Natural killer cell (primary cell): ENCODE data around the gene IL1RAPL1. TPM values are rescaled to one million over a fixed set of nuclear protein-coding genes. Genes with fewer than 3 reads are reported as not detected.

Experiments
- ATAC-seq, 3 donors: fragments of 150-1000 bp in 2 of 3; fragments of 200-7000 bp in 1 of 3; cut with Tn5 transposase; 1 replicate in 1 of 3; 2 replicates in 2 of 3; pipeline ENCODE4 v1.10.0; 2021; ENCODE audit warnings: mild to moderate bottlenecking in 2 of 3, moderate library complexity in 2 of 3
- DNase-seq, 2 donors: peaks; one replicate each; pipeline versions ENCODE4 v3.0.0 to v3.0.0-alpha.2; 2013 to 2021; ENCODE audit warnings: mixed read lengths in 1 of 2
- H3K27ac ChIP-seq: one replicate; pipeline ENCODE4 v1.5.1; 2013; ENCODE audit warnings: mild to moderate bottlenecking, low read length
- H3K27me3 ChIP-seq: one replicate; pipeline ENCODE4 v1.6.1; 2013; ENCODE audit warnings: low read length; ENCODE audit not compliant: control insufficient read depth, insufficient read depth
- H3K36me3 ChIP-seq: one replicate; pipeline ENCODE4 v1.6.1; 2013; ENCODE audit warnings: low read length; ENCODE audit not compliant: control insufficient read depth, insufficient read depth
- H3K4me1 ChIP-seq: one replicate; pipeline ENCODE4 v1.6.1; 2013; ENCODE audit warnings: low read length; ENCODE audit not compliant: control insufficient read depth, insufficient read depth
- H3K4me3 ChIP-seq: one replicate; pipeline ENCODE4 v1.5.1; 2013; ENCODE audit warnings: low read length
- H3K9me3 ChIP-seq: one replicate; pipeline ENCODE4 v1.6.1; 2013; ENCODE audit warnings: low read length; ENCODE audit not compliant: control insufficient read depth, insufficient read depth
- H3K27ac Mint-ChIP-seq, 2 donors: one replicate each; pipeline ENCODE4 v1.8.0; 2022; ENCODE audit warnings: mild to moderate bottlenecking in 2 of 2, mixed read lengths in 2 of 2, moderate library complexity in 1 of 2
- H3K27me3 Mint-ChIP-seq, 2 donors: one replicate each; pipeline ENCODE4 v1.8.0; 2022; ENCODE audit warnings: low read depth in 2 of 2, mixed read lengths in 2 of 2
- H3K36me3 Mint-ChIP-seq: one replicate; pipeline ENCODE4 v1.8.0; 2022; ENCODE audit warnings: mixed read lengths
- H3K4me1 Mint-ChIP-seq, 2 donors: one replicate each; pipeline ENCODE4 v1.8.0; 2022; ENCODE audit warnings: mixed read lengths in 2 of 2
- H3K4me3 Mint-ChIP-seq: one replicate; pipeline ENCODE4 v1.8.0; 2022; ENCODE audit warnings: mild to moderate bottlenecking, moderate library complexity, mixed read lengths
- H3K9me3 Mint-ChIP-seq, 2 donors: one replicate each; pipeline ENCODE4 v1.8.0; 2022; ENCODE audit warnings: mixed read lengths in 2 of 2
- CTCF ChIP-seq: fragments of 200-600 bp; IDR thresholded peaks from one replicate; pipeline ENCODE4 v1.8.0; 2022; ENCODE audit warnings: antibody characterized with exemption
- WGBS: methylation state at CpG from one replicate; pipeline ENCODE4 v1.1.7; 2013; ENCODE audit warnings: missing lambda C conversion rate; ENCODE audit not compliant: insufficient coverage; 5-methylcytosine and 5-hydroxymethylcytosine counted together
- intact Hi-C: fragments of 100-400 bp; cut with micrococcal nuclease; formaldehyde crosslinking; loops from one replicate; pipeline ENCODE4 v1.14.2; 2022
- total RNA-seq, 4 donors: library from RNA; stranded (reverse); fragments of 120-200 nt in 1 of 4; gene quantifications; one replicate each; pipeline versions ENCODE4 v1.2.3 to v1.2.4, GENCODE V29; 2013 to 2022

IL1RAPL1 gene
- total RNA-seq, 3 donors from 2014 or later (not counting 1 experiment from before 2014, with no cell fraction given): not detected

- TF ChIP-seq CTCF: no peak
- no peaks in the 10 kb centered on the region for H3K36me3 Mint-ChIP-seq
- no peak overlapping the region for H3K27ac Mint-ChIP-seq
- ATAC-seq (no peak), DNase-seq (no peak)
- H3K4me3 Mint-ChIP-seq: no peak overlapping the region
- H3K4me1 ChIP-seq: no peaks in the 10 kb centered on the region
- no peaks in the 10 kb centered on the region for H3K9me3 ChIP-seq
- H3K27me3 Mint-ChIP-seq: no peaks in the 10 kb centered on the region
- no peaks in the 10 kb centered on the region for H3K36me3 ChIP-seq
- no peak overlapping the region for H3K4me3 ChIP-seq
- no peaks in the 10 kb centered on the region for H3K4me1 Mint-ChIP-seq
- H3K9me3 Mint-ChIP-seq: peaks cover 10% of the 10 kb centered on the region in 2 donors
- H3K27me3 ChIP-seq: no peaks in the 10 kb centered on the region
- WGBS: 71% methylated on average over 1 of the region's 1 CpG
- intact Hi-C loops: no loop called here
- no peak overlapping the region for H3K27ac ChIP-seq
These were observed 1418.6 kb downstream of the IL1RAPL1 start for GRCh38 chrX:30005813-30006212.
